RWPE2 (cell line): Measurements from ENCODE around the gene AKAP5.

Experiments
- ATAC-seq: fragments of 200-7000 bp; cut with Tn5 transposase; 3 replicates; pipeline ENCODE4 v1.9.1; 2021; ENCODE audit warnings: low read depth
- DNase-seq: peaks from one replicate; pipeline ENCODE4 v3.0.0-alpha.2; 2020; ENCODE audit warnings: low spot score
- H3K27ac ChIP-seq: fragments of 450-650 bp; 2 replicates; pipeline ENCODE4 v1.5.1; 2017; ENCODE audit warnings: mild to moderate bottlenecking; ENCODE audit not compliant: poor library complexity, severe bottlenecking
- H3K27me3 ChIP-seq: fragments of 250-450 bp; sonication (Bioruptor Pico); 2 replicates; pipeline ENCODE4 v1.5.1; 2021; ENCODE audit warnings: mild to moderate bottlenecking, moderate library complexity; ENCODE audit not compliant: insufficient read depth, poor library complexity, severe bottlenecking
- H3K36me3 ChIP-seq: fragments of 250-450 bp; sonication (Bioruptor Pico); 2 replicates; pipeline ENCODE4 v1.5.1; 2020; ENCODE audit warnings: low read depth, mild to moderate bottlenecking, moderate library complexity
- H3K4me1 ChIP-seq: fragments of 250-450 bp; sonication (Bioruptor Pico); 2 replicates; pipeline ENCODE4 v1.5.1; 2021; ENCODE audit warnings: mild to moderate bottlenecking, moderate library complexity; ENCODE audit not compliant: insufficient read depth, poor library complexity, severe bottlenecking
- H3K4me3 ChIP-seq: fragments of 250-450 bp; sonication (Bioruptor Pico); 2 replicates; pipeline ENCODE4 v1.5.1; 2021; ENCODE audit warnings: mild to moderate bottlenecking, moderate library complexity; ENCODE audit not compliant: severe bottlenecking
- H3K9me3 ChIP-seq: fragments of 250-450 bp; sonication (Bioruptor Pico); 2 replicates; pipeline ENCODE4 v1.5.1; 2021; ENCODE audit warnings: mild to moderate bottlenecking, moderate library complexity; ENCODE audit not compliant: severe bottlenecking
- TF ChIP-seq, protein P1 (sequence below): fragments of 450-650 bp; IDR thresholded peaks from one replicate; pipeline ENCODE4 v1.5.1; 2017; ENCODE audit warnings: mild to moderate bottlenecking, moderate library complexity; ENCODE audit not compliant: poor library complexity, severe bottlenecking

AKAP5 gene, protein sequence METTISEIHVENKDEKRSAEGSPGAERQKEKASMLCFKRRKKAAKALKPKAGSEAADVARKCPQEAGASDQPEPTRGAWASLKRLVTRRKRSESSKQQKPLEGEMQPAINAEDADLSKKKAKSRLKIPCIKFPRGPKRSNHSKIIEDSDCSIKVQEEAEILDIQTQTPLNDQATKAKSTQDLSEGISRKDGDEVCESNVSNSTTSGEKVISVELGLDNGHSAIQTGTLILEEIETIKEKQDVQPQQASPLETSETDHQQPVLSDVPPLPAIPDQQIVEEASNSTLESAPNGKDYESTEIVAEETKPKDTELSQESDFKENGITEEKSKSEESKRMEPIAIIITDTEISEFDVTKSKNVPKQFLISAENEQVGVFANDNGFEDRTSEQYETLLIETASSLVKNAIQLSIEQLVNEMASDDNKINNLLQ

DNA sequence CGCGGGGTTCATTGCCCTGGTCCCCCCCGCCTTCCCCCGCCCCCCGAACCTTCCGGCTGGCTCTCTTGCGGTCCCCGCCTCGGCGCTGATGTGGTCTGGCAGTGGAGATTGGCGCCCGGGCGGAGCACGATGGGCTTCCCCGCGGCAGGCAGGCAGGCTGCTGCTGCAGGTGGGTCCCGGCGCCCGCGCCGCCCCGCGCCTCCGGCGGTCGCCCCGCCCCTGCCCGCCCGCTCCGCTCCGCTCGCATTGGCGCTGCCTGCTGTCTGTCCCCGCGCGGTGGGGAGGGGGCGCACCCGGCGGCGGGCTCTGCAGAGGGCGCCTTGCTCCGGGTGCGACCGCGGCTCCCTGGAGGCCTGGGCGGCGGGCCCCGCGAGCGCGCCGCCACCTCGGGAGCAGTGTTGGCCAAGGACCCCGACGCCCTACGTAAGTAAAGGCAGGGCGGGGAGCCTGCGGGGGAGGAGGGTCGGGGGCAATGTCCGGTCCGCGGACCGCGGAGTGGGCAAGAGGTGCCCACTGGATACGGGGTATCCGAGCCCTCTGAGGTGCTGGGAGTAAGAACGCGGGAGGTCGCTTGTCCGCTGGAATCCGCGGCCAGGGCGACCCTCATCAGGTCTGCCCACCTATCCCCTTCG lies at the start of gene AKAP5:
Gene AKAP5, plus strand, starts transcription at position 309 of the 632 bp plus-strand sequence. CDS start 2,896 bp downstream, outside the sequence.
- TF ChIP-seq, protein P1, sequence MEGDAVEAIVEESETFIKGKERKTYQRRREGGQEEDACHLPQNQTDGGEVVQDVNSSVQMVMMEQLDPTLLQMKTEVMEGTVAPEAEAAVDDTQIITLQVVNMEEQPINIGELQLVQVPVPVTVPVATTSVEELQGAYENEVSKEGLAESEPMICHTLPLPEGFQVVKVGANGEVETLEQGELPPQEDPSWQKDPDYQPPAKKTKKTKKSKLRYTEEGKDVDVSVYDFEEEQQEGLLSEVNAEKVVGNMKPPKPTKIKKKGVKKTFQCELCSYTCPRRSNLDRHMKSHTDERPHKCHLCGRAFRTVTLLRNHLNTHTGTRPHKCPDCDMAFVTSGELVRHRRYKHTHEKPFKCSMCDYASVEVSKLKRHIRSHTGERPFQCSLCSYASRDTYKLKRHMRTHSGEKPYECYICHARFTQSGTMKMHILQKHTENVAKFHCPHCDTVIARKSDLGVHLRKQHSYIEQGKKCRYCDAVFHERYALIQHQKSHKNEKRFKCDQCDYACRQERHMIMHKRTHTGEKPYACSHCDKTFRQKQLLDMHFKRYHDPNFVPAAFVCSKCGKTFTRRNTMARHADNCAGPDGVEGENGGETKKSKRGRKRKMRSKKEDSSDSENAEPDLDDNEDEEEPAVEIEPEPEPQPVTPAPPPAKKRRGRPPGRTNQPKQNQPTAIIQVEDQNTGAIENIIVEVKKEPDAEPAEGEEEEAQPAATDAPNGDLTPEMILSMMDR = peak; percentile 13
- peak; percentile 76 for ATAC-seq
- Histone ChIP-seq H3K36me3 (0 out of 2 replicates have a peak, but pooled peaks cover under 1% of the 10 kb centered on the region), H3K9me3 (no peaks in the 10 kb centered on the region), H3K4me3 (peak within 1 kb of the TSS; percentile 67), H3K27ac (no peak within 1 kb of the TSS), H3K27me3 (no peaks in the 10 kb centered on the region), H3K4me1 (peaks cover 12% of the 10 kb centered on the region)
- no peak for DNase-seq

DNA sequence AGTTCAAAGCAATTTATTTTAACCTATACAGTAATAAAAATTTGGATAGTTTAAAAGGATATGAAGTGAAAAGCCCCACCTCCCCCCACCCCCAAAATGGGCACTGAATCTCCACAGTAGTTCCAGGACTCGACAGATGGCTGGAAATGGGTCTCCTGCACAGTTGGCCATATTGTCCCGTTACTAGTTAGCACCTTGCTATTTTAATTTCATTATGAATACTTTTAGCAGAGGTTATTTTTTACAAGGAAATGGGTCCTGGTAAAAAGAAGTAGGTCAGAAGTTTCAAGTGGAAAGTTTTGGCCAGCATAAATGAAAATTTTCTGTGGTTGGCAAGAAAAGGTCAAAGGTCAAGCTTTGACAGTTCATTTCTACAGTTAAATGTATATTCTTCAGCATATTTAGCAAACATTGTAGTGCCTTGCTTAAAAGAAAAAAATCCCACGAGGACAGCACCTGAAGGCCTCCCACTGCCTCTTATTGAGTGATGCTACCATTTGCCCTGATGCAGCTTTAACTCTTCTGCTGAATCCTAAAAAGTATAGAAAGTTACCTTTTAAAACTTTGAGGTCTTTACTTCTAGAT lies 48.9 kb upstream of the AKAP5 start:
- Histone ChIP-seq H3K36me3 (peaks cover 100% of the 10 kb centered on the region), H3K27ac (no peak overlapping the region)

DNA sequence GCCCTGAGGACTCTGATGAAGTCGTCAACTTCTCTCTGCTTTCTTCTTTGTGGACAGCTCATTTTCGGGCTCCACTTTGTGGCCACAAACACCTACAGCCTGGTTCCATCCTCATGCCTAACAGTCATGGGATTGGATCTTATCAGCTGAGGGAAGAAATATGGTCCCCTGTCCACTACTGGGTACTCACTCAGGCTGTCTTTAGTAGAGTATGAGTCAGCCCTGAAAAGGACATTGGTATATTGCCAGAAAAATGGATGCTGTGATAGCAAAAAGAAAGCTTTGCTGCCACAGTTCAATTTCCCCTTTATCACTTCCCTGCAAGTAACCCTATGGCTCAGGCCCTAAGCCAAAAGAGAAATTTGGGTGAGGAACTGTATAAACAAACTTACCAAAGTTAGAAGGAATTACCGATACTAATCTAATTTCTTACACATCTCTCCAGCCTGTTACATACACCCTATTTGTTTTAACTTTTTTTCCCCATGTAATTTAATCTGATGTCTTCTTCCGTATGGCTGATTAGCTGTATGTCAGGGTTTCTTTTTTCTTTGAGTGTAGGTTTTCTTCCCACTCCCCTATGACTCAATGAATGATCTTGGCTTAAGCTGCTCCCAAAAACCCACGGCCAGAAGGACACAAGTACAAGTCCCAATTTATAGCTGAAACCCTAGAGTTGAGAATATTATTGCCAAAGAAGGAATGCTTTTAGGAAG lies 48.1 kb upstream of the AKAP5 start:
- H3K36me3 ChIP-seq = peaks cover 99% of the 10 kb centered on the region
- TF ChIP-seq, protein P1 = no peak

More for the DNA sequence above, 48.9 kb upstream of the AKAP5 start:
- Histone ChIP-seq H3K27me3 (no peaks in the 10 kb centered on the region), H3K4me1 (peaks cover 12% of the 10 kb centered on the region), H3K4me3 (no peak overlapping the region), H3K9me3 (no peaks in the 10 kb centered on the region)
- TF ChIP-seq, protein P1 = no peak
- DNase-seq (no peak), ATAC-seq (no peak)

DNA sequence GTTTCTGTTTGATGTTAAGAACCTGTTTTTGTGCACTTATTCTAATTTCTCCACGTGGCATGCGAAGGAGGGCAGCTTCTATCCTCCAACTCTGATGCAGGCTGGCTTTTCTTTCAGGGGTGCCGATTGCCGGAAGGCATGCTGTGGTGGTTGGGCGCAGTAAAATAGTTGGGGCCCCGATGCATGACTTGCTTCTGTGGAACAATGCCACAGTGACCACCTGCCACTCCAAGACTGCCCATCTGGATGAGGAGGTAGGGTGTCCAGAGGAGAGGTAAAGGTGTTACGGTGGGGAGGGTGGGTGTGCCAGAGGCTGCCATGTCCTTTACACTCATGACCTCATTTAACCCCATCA lies 47.6 kb upstream of the AKAP5 start:
- DNase-seq = no peak
- no peak overlapping the region for H3K27ac ChIP-seq
- H3K4me3 ChIP-seq = no peak overlapping the region
- H3K4me1 ChIP-seq = peaks cover 12% of the 10 kb centered on the region
- no peaks in the 10 kb centered on the region for H3K27me3 ChIP-seq
- ATAC-seq = no peak
- H3K36me3 ChIP-seq = peaks cover 99% of the 10 kb centered on the region
- H3K9me3 ChIP-seq = no peaks in the 10 kb centered on the region
- TF ChIP-seq, protein P1 = no peak

More for the DNA sequence above, 48.1 kb upstream of the AKAP5 start:
- DNase-seq (no peak), ATAC-seq (no peak)
- Histone ChIP-seq H3K4me3 (no peak overlapping the region), H3K4me1 (peaks cover 12% of the 10 kb centered on the region), H3K9me3 (no peaks in the 10 kb centered on the region), H3K27ac (no peak overlapping the region), H3K27me3 (no peaks in the 10 kb centered on the region)
